Neural crest cell (in vitro differentiated cells): Measurements from ENCODE around the gene IFITM10. TPM values are rescaled to one million over a fixed set of nuclear protein-coding genes. Genes with fewer than 3 reads are reported as not detected.

Experiments used
- DNase-seq: peaks from one replicate; pipeline ENCODE4 v3.0.0; 2021; ENCODE audit warnings: low read depth, mixed read lengths, low spot score
- H3K27ac Mint-ChIP-seq: one replicate; pipeline ENCODE4 v1.8.0; 2021; ENCODE audit warnings: mild to moderate bottlenecking, mixed read lengths; ENCODE audit not compliant: unreplicated experiment
- H3K27me3 Mint-ChIP-seq: 2 replicates; pipeline ENCODE4 v1.8.0; 2021; ENCODE audit warnings: low read depth, mild to moderate bottlenecking, mixed read lengths
- H3K36me3 Mint-ChIP-seq: 2 replicates; pipeline ENCODE4 v1.8.0; 2021; ENCODE audit warnings: low read depth, mild to moderate bottlenecking, mixed read lengths
- H3K4me1 Mint-ChIP-seq: 2 replicates; pipeline ENCODE4 v1.8.0; 2021; ENCODE audit warnings: mixed read lengths
- H3K4me3 Mint-ChIP-seq: one replicate; pipeline ENCODE4 v1.8.0; 2021; ENCODE audit warnings: mild to moderate bottlenecking, mixed read lengths
- H3K9me3 Mint-ChIP-seq: 2 replicates; pipeline ENCODE4 v1.8.0; 2021; ENCODE audit warnings: mixed read lengths
- total RNA-seq: library from RNA; stranded (reverse); gene quantifications from 2 replicates; pipeline ENCODE4 v1.2.1, GENCODE V29; 2021
- TF ChIP-seq, protein P1 (sequence below): fragments of 200-600 bp; sonication (generic); conservative IDR thresholded peaks from 2 replicates; pipeline ENCODE4 v1.5.0; 2021; ENCODE audit warnings: antibody characterized with exemption, mild to moderate bottlenecking

IFITM10 gene
- total RNA-seq, 1 donor from 2014 or later, result not detected

DNA sequence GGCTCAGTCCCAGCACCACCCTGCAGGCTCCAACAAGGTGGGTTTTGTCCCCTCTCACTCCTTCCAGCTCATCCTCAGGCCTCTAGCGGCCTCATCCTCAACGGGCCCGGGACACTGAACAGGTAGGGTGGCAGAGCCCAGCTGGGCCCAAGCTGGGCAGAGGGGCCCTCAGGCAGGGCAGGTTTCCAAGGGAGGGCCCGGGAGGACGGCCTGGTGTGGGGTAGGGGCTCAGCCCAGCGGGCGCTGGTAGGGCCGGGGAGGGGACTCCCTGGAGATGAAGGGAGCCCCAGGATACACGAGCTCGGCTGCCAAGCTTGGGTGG is 2.5 kb upstream of the IFITM10 start:
- Mint-ChIP-seq H3K9me3 (no peaks in the 10 kb centered on the region), H3K27ac (no peak overlapping the region), H3K36me3 (no peaks in the 10 kb centered on the region), H3K4me1 (peaks cover 12% of the 10 kb centered on the region), H3K4me3 (no peak overlapping the region), H3K27me3 (peaks cover 21% of the 10 kb centered on the region)
- DNase-seq, result no peak
- TF ChIP-seq, protein P1, sequence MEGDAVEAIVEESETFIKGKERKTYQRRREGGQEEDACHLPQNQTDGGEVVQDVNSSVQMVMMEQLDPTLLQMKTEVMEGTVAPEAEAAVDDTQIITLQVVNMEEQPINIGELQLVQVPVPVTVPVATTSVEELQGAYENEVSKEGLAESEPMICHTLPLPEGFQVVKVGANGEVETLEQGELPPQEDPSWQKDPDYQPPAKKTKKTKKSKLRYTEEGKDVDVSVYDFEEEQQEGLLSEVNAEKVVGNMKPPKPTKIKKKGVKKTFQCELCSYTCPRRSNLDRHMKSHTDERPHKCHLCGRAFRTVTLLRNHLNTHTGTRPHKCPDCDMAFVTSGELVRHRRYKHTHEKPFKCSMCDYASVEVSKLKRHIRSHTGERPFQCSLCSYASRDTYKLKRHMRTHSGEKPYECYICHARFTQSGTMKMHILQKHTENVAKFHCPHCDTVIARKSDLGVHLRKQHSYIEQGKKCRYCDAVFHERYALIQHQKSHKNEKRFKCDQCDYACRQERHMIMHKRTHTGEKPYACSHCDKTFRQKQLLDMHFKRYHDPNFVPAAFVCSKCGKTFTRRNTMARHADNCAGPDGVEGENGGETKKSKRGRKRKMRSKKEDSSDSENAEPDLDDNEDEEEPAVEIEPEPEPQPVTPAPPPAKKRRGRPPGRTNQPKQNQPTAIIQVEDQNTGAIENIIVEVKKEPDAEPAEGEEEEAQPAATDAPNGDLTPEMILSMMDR, result no peak

DNA sequence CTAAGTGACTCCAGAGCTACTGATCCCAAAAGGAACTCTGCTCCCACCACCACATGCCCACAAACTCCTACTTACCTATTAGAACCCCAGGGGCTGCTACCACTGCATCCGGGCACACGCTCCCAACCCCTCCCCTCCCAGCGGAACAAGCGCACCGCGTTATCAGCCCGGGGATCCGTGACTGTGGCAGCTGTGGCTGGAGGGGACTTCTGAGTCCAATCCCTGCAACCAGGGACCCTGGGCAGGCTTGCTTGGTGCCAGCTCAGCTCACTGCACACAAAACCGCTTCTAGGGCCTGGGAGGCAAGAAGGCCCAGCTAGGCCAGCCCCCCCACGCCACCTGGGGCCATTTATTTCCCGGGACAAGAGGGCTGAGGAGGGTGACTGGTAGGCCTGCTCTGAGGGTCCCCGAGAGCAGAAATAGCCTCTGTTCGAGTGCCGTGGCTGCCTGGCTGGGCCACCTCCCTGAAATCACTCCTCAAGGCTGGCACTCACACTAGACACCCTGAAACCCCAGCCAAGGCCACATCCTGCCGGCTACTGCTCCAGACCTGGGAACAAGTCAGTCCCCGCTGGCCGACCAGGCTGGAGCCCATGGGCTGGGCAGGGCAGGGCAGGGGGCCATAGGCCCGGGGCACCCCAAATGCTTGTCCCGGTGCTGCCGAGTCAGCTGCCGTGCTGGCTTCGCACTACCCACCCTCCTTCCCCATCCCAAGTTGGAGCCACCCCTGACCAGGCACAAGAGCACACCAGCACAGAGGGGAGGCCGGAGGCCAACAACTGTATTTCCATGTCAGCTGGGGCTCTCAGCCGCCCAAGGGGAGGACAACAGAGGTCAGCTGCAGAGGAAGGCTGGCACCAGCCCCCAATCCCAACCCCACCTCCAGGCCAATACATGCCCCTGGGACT is 1.9 kb upstream of the IFITM10 start:
- no peaks in the 10 kb centered on the region for H3K9me3 Mint-ChIP-seq
- TF ChIP-seq, protein P1, result no peak
- H3K36me3 Mint-ChIP-seq, result no peaks in the 10 kb centered on the region
- H3K27ac Mint-ChIP-seq, result no peak overlapping the region
- H3K4me1 Mint-ChIP-seq, result peaks cover 12% of the 10 kb centered on the region
- DNase-seq, result no peak
- no peak overlapping the region for H3K4me3 Mint-ChIP-seq
- peaks cover 26% of the 10 kb centered on the region for H3K27me3 Mint-ChIP-seq

DNA sequence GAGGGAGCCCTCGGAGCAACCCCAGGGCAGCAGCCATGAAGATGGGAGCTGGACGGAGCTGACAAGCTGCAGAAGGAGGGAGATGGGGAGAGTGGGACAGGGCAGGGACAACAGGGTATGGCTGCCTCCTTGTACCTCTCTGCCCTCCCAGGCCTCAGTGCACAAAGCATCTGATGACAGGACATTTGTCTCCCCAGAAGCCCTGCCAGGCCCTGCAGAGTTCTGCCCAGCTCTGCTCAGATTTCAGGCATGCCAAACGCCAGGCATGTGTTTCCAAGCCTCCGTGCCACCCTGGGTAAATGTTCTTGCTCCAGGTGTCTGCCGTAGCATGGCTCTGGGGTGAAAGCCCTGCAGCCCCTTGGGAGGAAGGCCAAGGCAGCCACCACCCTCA is 1.1 kb upstream of the IFITM10 start:
- TF ChIP-seq, protein P1, result no peak

DNA sequence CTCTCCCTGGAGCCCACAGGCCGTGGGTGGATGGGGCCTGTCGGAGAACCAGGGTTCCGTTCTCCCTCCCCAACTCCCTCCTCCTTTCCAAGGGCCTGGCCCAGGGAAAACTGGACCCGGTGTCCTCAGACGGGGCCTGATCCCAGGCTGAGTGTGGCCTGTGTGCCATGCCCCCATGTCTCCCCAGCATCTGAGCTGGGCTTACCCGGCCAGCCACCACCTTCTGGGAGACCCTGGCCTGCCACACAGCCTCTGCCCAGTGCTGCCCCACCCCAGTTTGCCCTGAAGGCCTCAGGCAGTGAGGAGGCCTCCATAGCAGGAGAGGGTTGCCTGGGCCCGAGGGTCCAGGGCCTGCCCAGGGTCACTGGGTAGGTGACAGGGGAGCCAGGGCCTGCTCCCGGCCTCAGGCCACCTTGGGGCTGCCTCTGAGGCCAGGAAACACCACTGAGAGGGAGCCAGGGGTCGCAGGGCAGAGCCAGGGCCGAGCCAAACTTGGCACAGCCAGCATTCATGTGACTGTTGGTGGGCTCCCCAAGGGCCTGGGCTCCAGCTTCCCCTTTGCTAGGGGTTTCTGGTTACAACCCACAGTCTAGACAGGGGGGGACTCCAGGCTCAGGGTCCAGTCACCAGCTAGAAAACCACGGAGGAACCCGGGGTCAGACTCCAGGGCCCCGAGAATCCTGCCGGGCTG is 590 bp upstream of the IFITM10 start:
- TF ChIP-seq, protein P1, result no peak
- Mint-ChIP-seq H3K27ac (no peak overlapping the region), H3K36me3 (peaks cover 3% of the 10 kb centered on the region), H3K4me3 (no peak overlapping the region), H3K4me1 (peaks cover 16% of the 10 kb centered on the region), H3K27me3 (peaks cover 30% of the 10 kb centered on the region), H3K9me3 (peaks cover 3% of the 10 kb centered on the region)
- DNase-seq, result no peak

More for the DNA sequence above, 1.1 kb upstream of the IFITM10 start:
- Mint-ChIP-seq H3K4me3 (no peak overlapping the region), H3K27ac (no peak overlapping the region), H3K4me1 (peaks cover 12% of the 10 kb centered on the region), H3K27me3 (peaks cover 26% of the 10 kb centered on the region), H3K9me3 (no peaks in the 10 kb centered on the region), H3K36me3 (no peaks in the 10 kb centered on the region)
- no peak for DNase-seq

DNA sequence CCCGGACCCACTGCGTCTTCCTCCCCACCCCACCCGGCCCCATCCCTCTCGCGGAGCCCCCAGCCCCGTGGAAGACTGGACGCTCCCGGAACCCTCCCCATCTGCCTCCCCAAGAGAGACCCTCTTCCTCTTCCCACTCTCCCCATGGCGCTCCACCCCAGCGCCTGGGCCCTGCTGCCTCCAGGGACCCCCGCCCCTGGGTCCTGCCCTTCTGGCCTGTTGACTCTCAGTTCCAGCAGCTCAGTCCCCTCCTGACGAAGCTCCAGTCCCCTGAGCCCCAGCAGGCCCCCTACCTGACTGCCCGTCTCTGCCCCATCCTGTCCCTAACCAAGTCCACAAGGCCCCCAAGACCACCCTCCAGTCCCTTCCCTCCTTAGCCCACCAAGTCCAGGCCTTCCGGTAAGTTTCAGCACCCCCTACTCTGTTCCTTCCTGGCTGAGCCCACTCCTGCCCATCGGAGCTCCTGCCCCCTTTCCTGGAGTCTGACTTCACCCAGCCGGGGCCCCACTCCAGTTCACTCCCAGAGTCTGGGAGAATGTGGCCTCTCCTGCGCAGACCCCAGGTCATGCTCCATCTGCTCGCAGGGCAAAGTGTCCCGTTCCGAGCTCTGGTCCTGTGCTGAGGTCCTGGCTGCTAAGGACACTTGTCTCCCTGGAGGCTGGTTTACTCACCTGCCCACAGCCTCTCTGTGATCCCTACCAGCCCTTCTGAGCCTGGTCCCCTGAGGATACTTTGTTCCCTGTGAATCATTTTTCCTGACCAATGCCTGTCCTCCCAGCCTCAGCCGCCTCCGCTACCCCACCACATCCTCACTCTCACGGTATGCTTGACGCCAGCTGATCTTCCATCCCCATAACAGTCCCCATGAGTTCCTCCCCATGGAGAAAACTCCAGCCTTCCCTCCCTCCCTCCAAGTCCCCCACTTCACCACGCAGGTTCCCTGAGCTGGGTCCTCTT is 722 bp downstream of the IFITM10 start:
- peaks cover 8% of the 10 kb centered on the region for H3K9me3 Mint-ChIP-seq
- TF ChIP-seq, protein P1, result no peak
- peaks cover 17% of the 10 kb centered on the region for H3K4me1 Mint-ChIP-seq
- H3K36me3 Mint-ChIP-seq, result peaks cover 5% of the 10 kb centered on the region
- DNase-seq, result no peak
- no peak overlapping the region for H3K27ac Mint-ChIP-seq
- H3K27me3 Mint-ChIP-seq, result peaks cover 38% of the 10 kb centered on the region
- H3K4me3 Mint-ChIP-seq, result peak overlapping the region; percentile 50
